Stimulated activated CD4-positive, alpha-beta T cell treated with anti-CD3 and anti-CD28 coated beads, TNF-alpha, amount 100 ng/mL, for 1 hour (primary cell): ENCODE data around the gene IL34.
"Not testable (repeated sequence)": the region's sequence is repeated elsewhere in the genome, so short reads cannot be mapped to it uniquely, and the experiment has no call there.

Experiments
- DNase-seq, 3 donors: peaks; one replicate each; pipeline ENCODE4 v3.0.0-alpha.2; 2020; ENCODE audit warnings: low read depth in 3 of 3, low spot score in 1 of 3

The IL34 gene

GRCh38 chr16:70646260-70647241 is at the start of gene IL34:
TSS of gene IL34 (plus strand) at chr16:70646559. CDS start at chr16:70646948, 389 bp downstream.
- DNase-seq: no peak

GRCh38 chr16:70597135-70597835 is 49.1 kb upstream of the IL34 start:
- no peak for DNase-seq

GRCh38 chr16:70598937-70599503 is 47.3 kb upstream of the IL34 start:
- DNase-seq: no peak

- DNase-seq: no peak
Measured at GRCh38 chr16:70600730-70601129, 45.6 kb upstream of the IL34 start.

- DNase-seq: no peak
Measured at GRCh38 chr16:70601576-70602575, 44.5 kb upstream of the IL34 start.

- DNase-seq: no peak
Measured at GRCh38 chr16:70602831-70603230, 43.5 kb upstream of the IL34 start.

GRCh38 chr16:70604407-70605282 is 41.7 kb upstream of the IL34 start:
- no peak for DNase-seq

- DNase-seq: no peak
Measured at GRCh38 chr16:70605283-70605657, 41.1 kb upstream of the IL34 start.

GRCh38 chr16:70608521-70608920 is 37.8 kb upstream of the IL34 start:
- no peak for DNase-seq

GRCh38 chr16:70610273-70611223 is 35.8 kb upstream of the IL34 start:
- DNase-seq: no peak

- DNase-seq: no peak
Measured at GRCh38 chr16:70611224-70611598, 35.1 kb upstream of the IL34 start.

GRCh38 chr16:70611785-70612303 is 34.5 kb upstream of the IL34 start:
- DNase-seq: no peak

- no peak for DNase-seq
Measured at GRCh38 chr16:70612931-70613330, 33.4 kb upstream of the IL34 start.

GRCh38 chr16:70614208-70614951 is 32.0 kb upstream of the IL34 start:
- DNase-seq: no peak

GRCh38 chr16:70615945-70616344 is 30.4 kb upstream of the IL34 start:
- DNase-seq: no peak

- not testable (repeated sequence) for DNase-seq
Measured at GRCh38 chr16:70621864-70622263, 24.5 kb upstream of the IL34 start.

- DNase-seq: no peak
Measured at GRCh38 chr16:70627696-70628095, 18.7 kb upstream of the IL34 start.
